ENCODE data around the gene FIGN.

FIGN gene

GRCh38 chr2:163563336-163563735, 172.5 kb downstream of the FIGN start:
- DNase-seq (ENCODE audit: low read depth in 2 of 2), result no peak

- no peak for DNase-seq (ENCODE audit: low read depth in 2 of 2)
These were observed 177.4 kb downstream of the FIGN start for GRCh38 chr2:163558251-163559021.

GRCh38 chr2:163556511-163556910, 179.3 kb downstream of the FIGN start:
- DNase-seq (ENCODE audit: low read depth in 2 of 2), result no peak

GRCh38 chr2:163554864-163555263, 180.9 kb downstream of the FIGN start:
- no peak for DNase-seq (ENCODE audit: low read depth in 2 of 2)

- no peak for DNase-seq (ENCODE audit: low read depth in 2 of 2)
These were observed 182.2 kb downstream of the FIGN start for GRCh38 chr2:163553601-163554000.

- DNase-seq (ENCODE audit: low read depth in 2 of 2), result no peak
These were observed 183.1 kb downstream of the FIGN start for GRCh38 chr2:163552758-163553157.

- DNase-seq (ENCODE audit: low read depth in 2 of 2), result no peak
These were observed 184.0 kb downstream of the FIGN start for GRCh38 chr2:163551616-163552373.

- DNase-seq (ENCODE audit: low read depth in 2 of 2), result no peak
These were observed 186.8 kb downstream of the FIGN start for GRCh38 chr2:163548970-163549369.
